ENCODE data around the gene MICAL3.

The MICAL3 gene

DNA sequence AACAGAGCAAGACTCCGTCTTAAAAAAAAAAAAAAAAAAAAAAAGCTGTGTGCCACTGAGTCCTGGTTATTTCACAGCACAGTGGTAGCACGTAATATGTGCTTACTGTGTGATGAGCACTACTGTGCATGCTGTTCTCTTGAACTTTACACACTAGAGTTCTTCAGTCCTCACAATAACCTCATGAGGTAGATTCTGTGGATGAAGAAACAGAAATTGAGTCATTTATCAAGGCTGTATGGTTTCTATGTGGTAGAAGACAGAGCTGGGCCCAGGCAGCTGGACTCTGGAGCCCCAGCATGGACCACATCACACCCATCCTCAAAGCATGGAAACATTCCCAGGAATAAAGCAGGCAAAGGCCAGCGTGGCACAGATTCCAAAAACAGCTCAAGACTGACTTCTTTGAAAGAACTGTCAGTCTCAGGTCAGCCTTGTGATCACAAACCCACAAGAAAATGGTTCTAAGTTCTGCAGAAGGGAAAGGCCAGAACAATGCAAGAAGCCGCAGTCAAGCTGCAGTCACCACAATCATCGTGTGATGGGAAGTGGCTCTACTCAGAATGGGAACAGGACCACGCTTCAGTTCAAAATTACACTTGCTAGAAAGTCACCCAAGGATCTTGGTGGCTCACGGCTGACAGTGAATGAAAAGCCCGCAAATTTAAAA, 49.5 kb downstream of the MICAL3 start:
- Mint-ChIP-seq H3K4me3 (no peak overlapping the region), H3K27me3 (ENCODE audit: low read depth, poor library complexity) (peaks cover 2% of the 10 kb centered on the region), H3K36me3 (ENCODE audit: low read depth) (peaks cover 5% of the 10 kb centered on the region), H3K4me1 (peaks cover 34% of the 10 kb centered on the region), H3K27ac (no peak overlapping the region), H3K9me3 (peaks cover 7% of the 10 kb centered on the region)
- DNase-seq: no peak
- TF ChIP-seq, protein P1, sequence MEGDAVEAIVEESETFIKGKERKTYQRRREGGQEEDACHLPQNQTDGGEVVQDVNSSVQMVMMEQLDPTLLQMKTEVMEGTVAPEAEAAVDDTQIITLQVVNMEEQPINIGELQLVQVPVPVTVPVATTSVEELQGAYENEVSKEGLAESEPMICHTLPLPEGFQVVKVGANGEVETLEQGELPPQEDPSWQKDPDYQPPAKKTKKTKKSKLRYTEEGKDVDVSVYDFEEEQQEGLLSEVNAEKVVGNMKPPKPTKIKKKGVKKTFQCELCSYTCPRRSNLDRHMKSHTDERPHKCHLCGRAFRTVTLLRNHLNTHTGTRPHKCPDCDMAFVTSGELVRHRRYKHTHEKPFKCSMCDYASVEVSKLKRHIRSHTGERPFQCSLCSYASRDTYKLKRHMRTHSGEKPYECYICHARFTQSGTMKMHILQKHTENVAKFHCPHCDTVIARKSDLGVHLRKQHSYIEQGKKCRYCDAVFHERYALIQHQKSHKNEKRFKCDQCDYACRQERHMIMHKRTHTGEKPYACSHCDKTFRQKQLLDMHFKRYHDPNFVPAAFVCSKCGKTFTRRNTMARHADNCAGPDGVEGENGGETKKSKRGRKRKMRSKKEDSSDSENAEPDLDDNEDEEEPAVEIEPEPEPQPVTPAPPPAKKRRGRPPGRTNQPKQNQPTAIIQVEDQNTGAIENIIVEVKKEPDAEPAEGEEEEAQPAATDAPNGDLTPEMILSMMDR (IDR thresholded peaks at IDR 0.05): no peak

DNA sequence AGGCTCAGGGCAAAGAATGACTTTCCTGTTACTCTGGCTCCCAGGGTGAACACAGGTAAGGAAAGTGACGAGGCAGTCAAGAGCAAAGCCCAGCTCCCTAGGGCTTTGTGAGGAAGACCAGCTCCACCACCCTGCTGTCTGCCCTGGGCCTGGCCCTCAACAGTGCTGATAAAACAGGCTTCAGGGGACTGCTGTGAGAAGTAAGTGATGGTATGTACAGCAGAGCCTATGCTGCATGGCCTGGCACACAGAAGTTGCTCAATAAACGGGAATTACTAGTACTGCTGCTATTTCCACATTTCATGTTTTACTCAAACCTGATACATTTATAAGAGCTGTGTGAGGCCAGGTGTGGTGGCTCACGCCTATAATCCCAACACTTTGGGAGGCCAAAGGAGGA, 50.3 kb downstream of the MICAL3 start:
- H3K4me1 Mint-ChIP-seq: peaks cover 39% of the 10 kb centered on the region
- H3K9me3 Mint-ChIP-seq: peaks cover 7% of the 10 kb centered on the region
- TF ChIP-seq, protein P1 (IDR thresholded peaks at IDR 0.05): no peak
- H3K27me3 Mint-ChIP-seq (ENCODE audit: low read depth, poor library complexity): peaks cover 2% of the 10 kb centered on the region
- H3K4me3 Mint-ChIP-seq: no peak overlapping the region
- peak overlapping the region; percentile 59 for H3K27ac Mint-ChIP-seq
- DNase-seq: no peak
- H3K36me3 Mint-ChIP-seq (ENCODE audit: low read depth): peaks cover 10% of the 10 kb centered on the region

DNA sequence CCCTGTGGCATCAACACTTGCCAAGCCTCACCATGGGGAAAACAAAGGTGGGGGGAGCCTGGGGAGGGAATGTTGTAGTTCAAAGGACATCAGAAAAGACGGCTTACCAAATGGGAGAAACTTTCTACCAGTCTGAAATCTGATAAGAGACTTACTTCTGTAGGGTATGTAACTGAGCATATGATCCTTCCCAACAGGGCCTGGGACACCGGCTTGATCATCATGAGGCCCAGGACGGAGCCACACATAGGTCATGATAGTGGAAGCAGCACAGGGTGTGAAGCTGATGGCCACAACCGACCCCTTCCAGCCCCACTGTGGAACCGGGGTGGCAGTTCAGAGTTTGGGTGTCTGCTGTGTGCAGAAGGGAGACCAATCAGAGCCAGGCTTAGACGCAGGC, 51.1 kb downstream of the MICAL3 start:
- peaks cover 39% of the 10 kb centered on the region for H3K4me1 Mint-ChIP-seq
- H3K27ac Mint-ChIP-seq: no peak overlapping the region

DNA sequence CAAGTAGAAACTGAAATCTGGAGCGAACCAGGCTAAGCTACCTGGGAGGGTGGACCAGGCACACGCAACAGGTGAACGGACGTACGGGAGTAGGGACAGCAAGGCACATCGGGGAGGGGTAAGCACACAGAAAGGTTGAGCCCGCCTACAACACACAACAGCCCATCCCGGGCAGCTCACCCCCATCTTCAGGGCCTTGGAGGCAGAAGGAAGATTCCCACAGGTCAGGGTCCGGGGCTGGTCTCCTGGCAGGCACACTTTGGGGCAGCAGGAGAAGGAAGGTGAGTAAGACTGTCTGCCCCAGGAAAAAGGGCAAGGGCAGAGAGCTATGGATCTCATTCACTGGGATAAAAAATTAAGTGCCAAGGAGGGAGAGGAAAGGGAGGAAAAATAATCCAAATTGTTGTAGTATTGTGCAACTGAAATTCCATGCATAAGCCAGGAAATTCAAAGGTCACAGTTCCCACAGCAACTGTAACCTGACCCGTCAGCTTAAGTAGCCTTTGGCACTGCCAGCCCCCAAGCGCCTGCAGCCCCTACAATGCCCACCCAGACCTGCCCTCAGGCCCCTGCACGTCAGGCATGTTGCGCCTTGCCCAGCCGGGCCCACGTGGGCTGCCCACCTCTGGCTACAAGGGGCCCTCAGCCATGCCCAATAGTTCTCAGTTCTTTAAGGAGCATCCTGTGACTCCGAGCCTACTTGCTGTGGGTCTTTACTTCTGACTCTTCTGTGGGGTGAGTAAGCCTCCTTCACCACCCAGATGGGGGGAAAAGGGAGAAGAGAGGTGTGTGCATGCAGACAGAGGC, 51.8 kb downstream of the MICAL3 start:
- DNase-seq: no peak
- Mint-ChIP-seq H3K27me3 (ENCODE audit: low read depth, poor library complexity) (peaks cover 2% of the 10 kb centered on the region), H3K36me3 (ENCODE audit: low read depth) (peaks cover 10% of the 10 kb centered on the region), H3K9me3 (peaks cover 7% of the 10 kb centered on the region), H3K4me1 (peaks cover 39% of the 10 kb centered on the region), H3K27ac (peak overlapping the region; percentile 38), H3K4me3 (peak overlapping the region; percentile 30)
- TF ChIP-seq, protein P1 (IDR thresholded peaks at IDR 0.05): no peak

More for the DNA sequence above, 51.1 kb downstream of the MICAL3 start:
- no peak overlapping the region for H3K4me3 Mint-ChIP-seq
- DNase-seq: no peak
- peaks cover 10% of the 10 kb centered on the region for H3K36me3 Mint-ChIP-seq (ENCODE audit: low read depth)
- TF ChIP-seq, protein P1 (IDR thresholded peaks at IDR 0.05): no peak
- peaks cover 7% of the 10 kb centered on the region for H3K9me3 Mint-ChIP-seq
- H3K27me3 Mint-ChIP-seq (ENCODE audit: low read depth, poor library complexity): peaks cover 2% of the 10 kb centered on the region

DNA sequence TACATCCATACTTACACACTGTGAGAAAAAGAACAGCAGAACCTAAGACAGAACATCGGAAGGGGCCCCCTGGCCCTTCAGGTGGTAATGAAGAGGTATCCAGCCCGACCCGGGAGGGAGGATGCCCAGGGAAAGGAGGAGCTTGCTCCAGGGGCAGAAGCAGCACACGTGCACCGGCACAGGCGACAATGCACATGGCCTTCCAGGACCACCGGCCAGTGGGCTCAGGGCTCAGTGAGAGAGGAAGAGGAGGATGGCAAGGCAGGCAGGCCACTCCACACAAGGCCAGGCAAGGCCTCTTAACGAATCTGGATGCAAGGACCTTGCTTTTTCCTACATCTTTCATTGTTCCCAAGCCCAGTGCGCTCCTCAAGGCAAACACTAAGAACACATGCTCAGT, 52.6 kb downstream of the MICAL3 start:
- peak overlapping the region; percentile 95 for H3K27ac Mint-ChIP-seq

More for the DNA sequence above, 52.6 kb downstream of the MICAL3 start:
- DNase-seq: no peak
- Mint-ChIP-seq H3K4me3 (no peak overlapping the region), H3K4me1 (peaks cover 41% of the 10 kb centered on the region), H3K36me3 (ENCODE audit: low read depth) (peaks cover 5% of the 10 kb centered on the region), H3K9me3 (no peaks in the 10 kb centered on the region), H3K27me3 (ENCODE audit: low read depth, poor library complexity) (peaks cover under 1% of the 10 kb centered on the region)
- TF ChIP-seq, protein P1 (IDR thresholded peaks at IDR 0.05): no peak
